Panc1 (cell line): ENCODE data around the gene TCF15. TPM values are rescaled to one million over a fixed set of nuclear protein-coding genes. Genes with fewer than 3 reads are reported as not detected.

Source experiments
- ATAC-seq: fragments of 200-7000 bp; cut with Tn5 transposase; 2 replicates; pipeline ENCODE4 v1.9.1; 2020; ENCODE audit warnings: mild to moderate bottlenecking, moderate library complexity
- BruUV-seq: library from RNA; stranded (reverse); fragments of 400-500 nt; replicated peaks from 2 replicates; lab custom pipeline; 2021; lab: Mats Ljungman, UMichigan
- CTCF ChIA-PET: fragments of 300-600 bp; sonication (Branson Sonifier 250); formaldehyde crosslinking; loops from one replicate; lab custom pipeline; 2022; ENCODE audit warnings: antibody characterized with exemption; lab: Charles Lee
- POLR2A ChIA-PET: fragments of 300-600 bp; sonication (Branson Sonifier 250); formaldehyde crosslinking; loops from one replicate; lab custom pipeline; 2022; ENCODE audit warnings: antibody characterized with exemption; lab: Charles Lee
- DNase-seq: peaks from one replicate; pipeline ENCODE4 v3.0.0-alpha.2; 2010; ENCODE audit warnings: low read depth, low spot score
- H3K27ac ChIP-seq: 2 replicates; pipeline ENCODE4 v1.5.1; 2011; ENCODE audit warnings: mild to moderate bottlenecking, low read length, inconsistent platforms
- H3K27me3 ChIP-seq: fragments of 200-500 bp; sonication (Bioruptor generic); 2 replicates; pipeline ENCODE4 v1.6.0; 2014; ENCODE audit warnings: low read length, inconsistent platforms; ENCODE audit not compliant: control insufficient read depth, insufficient read depth
- H3K36me3 ChIP-seq: fragments of 200-500 bp; sonication (Bioruptor generic); 2 replicates; pipeline ENCODE4 v1.5.1; 2014; ENCODE audit warnings: inconsistent platforms, mild to moderate bottlenecking, low read length, moderate library complexity; ENCODE audit not compliant: control insufficient read depth, insufficient read depth
- H3K4me1 ChIP-seq: 2 replicates; pipeline ENCODE4 v1.5.1; 2011; ENCODE audit warnings: inconsistent platforms, mild to moderate bottlenecking, low read length, moderate library complexity; ENCODE audit not compliant: control insufficient read depth, insufficient read depth
- H3K4me3 ChIP-seq, 2 experiments: 2 replicates each; pipeline ENCODE4 v1.5.1; 2011 to 2012; ENCODE audit warnings: low read depth in 2 of 2, low read length in 2 of 2, mild to moderate bottlenecking in 2 of 2, inconsistent platforms in 1 of 2, moderate library complexity in 1 of 2
- H3K9me3 ChIP-seq: fragments of 200-500 bp; sonication (Bioruptor generic); 2 replicates; pipeline ENCODE4 v1.5.1; 2014; ENCODE audit warnings: low read depth, mild to moderate bottlenecking, inconsistent platforms, low read length, moderate library complexity; ENCODE audit not compliant: control insufficient read depth, insufficient read depth
- POLR2AphosphoS5 ChIP-seq: IDR thresholded peaks from 2 replicates; pipeline ENCODE4 v1.6.1; 2012; ENCODE audit warnings: mild to moderate bottlenecking, low read depth, low read length, moderate library complexity
- SIN3A ChIP-seq: IDR thresholded peaks from 2 replicates; pipeline ENCODE4 v1.6.1; 2012; ENCODE audit warnings: low read depth, mild to moderate bottlenecking, low read length, moderate library complexity, borderline replicate concordance; ENCODE audit not compliant: insufficient read depth
- TCF7L2 ChIP-seq: IDR thresholded peaks from 2 replicates; pipeline ENCODE4 v1.6.1; 2011; ENCODE audit warnings: mild to moderate bottlenecking, low read depth, low read length, inconsistent platforms
- in situ Hi-C: cut with HindIII; loops from 2 replicates; pipeline ENCODE4 v1.10.0; 2016; ENCODE audit warnings: low sequenced_read_pairs, low pct_unique_long_range_greater_than_20kb
- intact Hi-C: fragments of 100-400 bp; cut with micrococcal nuclease; formaldehyde crosslinking; loops from one replicate; pipeline ENCODE4 v1.10.0; 2022; ENCODE audit not compliant: unreplicated experiment
- total RNA-seq: library from RNA; stranded (reverse); gene quantifications from one replicate; pipeline ENCODE4 v1.2.1, GENCODE V29; 2021; ENCODE audit not compliant: unreplicated experiment
- TF ChIP-seq, protein P1 (sequence below), 2 experiments: IDR thresholded peaks; 2 replicates each; pipeline ENCODE4 v1.6.1; 2011 to 2012; ENCODE audit warnings: low read depth in 2 of 2, control low read depth in 1 of 2, low read length in 1 of 2, mild to moderate bottlenecking in 1 of 2, moderate library complexity in 1 of 2; ENCODE audit not compliant: insufficient read depth in 1 of 2
- TF ChIP-seq, protein P2 (sequence below): fragments of 450-650 bp; IDR thresholded peaks from 2 replicates; pipeline ENCODE4 v1.5.1; 2017; ENCODE audit warnings: mild to moderate bottlenecking

Gene TCF15
- total RNA-seq, 1 experiment from 2014 or later: not detected

DNA sequence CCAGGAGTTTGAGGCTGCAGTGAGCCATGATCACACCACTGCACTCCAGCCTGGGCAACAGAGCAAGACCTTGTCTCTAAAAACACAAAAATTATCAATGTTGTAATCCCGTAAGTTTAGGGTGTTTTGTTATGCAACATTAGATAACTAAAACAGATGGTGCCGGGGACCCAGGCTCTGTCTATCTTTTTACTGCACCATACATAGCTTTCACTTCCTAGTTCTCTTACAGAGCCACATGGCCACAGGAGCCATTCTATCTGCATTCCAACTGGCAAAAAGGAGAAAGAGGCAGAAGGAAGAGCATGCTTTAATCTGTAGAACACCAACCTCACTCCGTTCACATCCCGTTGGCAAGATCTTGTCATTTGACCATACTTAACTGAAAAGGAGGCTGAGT lies 5.4 kb upstream of the TCF15 start:
- no TSS peak for BruUV-seq
- CTCF ChIA-PET: no interaction called here
- 0 out of 2 replicates have a peak, but pooled peaks cover 3% of the 10 kb centered on the region for H3K27me3 ChIP-seq
- no peaks in the 10 kb centered on the region for H3K9me3 ChIP-seq
- intact Hi-C loops (no loop called here), in situ Hi-C loops (no loop called here)
- ATAC-seq (no peak), DNase-seq (no peak)
- no peaks in the 10 kb centered on the region for H3K36me3 ChIP-seq
- H3K4me1 ChIP-seq: no peaks in the 10 kb centered on the region
- POLR2A ChIA-PET: no interaction called here
- TF ChIP-seq, protein P1, sequence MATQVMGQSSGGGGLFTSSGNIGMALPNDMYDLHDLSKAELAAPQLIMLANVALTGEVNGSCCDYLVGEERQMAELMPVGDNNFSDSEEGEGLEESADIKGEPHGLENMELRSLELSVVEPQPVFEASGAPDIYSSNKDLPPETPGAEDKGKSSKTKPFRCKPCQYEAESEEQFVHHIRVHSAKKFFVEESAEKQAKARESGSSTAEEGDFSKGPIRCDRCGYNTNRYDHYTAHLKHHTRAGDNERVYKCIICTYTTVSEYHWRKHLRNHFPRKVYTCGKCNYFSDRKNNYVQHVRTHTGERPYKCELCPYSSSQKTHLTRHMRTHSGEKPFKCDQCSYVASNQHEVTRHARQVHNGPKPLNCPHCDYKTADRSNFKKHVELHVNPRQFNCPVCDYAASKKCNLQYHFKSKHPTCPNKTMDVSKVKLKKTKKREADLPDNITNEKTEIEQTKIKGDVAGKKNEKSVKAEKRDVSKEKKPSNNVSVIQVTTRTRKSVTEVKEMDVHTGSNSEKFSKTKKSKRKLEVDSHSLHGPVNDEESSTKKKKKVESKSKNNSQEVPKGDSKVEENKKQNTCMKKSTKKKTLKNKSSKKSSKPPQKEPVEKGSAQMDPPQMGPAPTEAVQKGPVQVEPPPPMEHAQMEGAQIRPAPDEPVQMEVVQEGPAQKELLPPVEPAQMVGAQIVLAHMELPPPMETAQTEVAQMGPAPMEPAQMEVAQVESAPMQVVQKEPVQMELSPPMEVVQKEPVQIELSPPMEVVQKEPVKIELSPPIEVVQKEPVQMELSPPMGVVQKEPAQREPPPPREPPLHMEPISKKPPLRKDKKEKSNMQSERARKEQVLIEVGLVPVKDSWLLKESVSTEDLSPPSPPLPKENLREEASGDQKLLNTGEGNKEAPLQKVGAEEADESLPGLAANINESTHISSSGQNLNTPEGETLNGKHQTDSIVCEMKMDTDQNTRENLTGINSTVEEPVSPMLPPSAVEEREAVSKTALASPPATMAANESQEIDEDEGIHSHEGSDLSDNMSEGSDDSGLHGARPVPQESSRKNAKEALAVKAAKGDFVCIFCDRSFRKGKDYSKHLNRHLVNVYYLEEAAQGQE (IDR thresholded peaks at IDR 0.05; ENCODE audit: insufficient read depth in 1 of 2, low read depth in 2 of 2, low read length in 1 of 2): no peak
- TF ChIP-seq SIN3A (no peak), TCF7L2 (no peak), POLR2AphosphoS5 (no peak)
- TF ChIP-seq, protein P2, sequence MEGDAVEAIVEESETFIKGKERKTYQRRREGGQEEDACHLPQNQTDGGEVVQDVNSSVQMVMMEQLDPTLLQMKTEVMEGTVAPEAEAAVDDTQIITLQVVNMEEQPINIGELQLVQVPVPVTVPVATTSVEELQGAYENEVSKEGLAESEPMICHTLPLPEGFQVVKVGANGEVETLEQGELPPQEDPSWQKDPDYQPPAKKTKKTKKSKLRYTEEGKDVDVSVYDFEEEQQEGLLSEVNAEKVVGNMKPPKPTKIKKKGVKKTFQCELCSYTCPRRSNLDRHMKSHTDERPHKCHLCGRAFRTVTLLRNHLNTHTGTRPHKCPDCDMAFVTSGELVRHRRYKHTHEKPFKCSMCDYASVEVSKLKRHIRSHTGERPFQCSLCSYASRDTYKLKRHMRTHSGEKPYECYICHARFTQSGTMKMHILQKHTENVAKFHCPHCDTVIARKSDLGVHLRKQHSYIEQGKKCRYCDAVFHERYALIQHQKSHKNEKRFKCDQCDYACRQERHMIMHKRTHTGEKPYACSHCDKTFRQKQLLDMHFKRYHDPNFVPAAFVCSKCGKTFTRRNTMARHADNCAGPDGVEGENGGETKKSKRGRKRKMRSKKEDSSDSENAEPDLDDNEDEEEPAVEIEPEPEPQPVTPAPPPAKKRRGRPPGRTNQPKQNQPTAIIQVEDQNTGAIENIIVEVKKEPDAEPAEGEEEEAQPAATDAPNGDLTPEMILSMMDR: no peak
- no peak overlapping the region for H3K4me3 ChIP-seq
- H3K27ac ChIP-seq: no peak overlapping the region

DNA sequence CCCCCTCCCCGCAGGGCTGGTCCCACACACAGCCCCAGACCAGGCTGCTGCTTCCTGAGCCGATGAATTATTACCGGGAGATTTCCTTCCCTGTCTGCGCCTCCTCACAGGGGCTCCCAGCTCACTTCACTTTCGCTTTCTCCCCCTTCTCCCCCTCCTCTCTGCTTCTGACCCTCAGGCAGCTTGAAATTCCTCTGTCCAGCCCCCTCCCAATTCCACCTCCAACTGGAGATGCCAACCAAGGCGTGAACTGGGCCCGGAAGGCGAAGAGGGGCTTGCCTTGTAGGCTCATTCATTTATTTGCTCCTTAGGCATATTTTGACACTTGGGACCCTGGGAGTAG lies 1.7 kb upstream of the TCF15 start:
- ChIA-PET CTCF (no interaction called here), POLR2A (interaction anchor here (0.5 kb wide), 1 partner anchor 38 kb away, joined by 7 read pairs; no protein-coding TSS in a partner anchor)
- Histone ChIP-seq H3K9me3 (no peaks in the 10 kb centered on the region), H3K36me3 (no peaks in the 10 kb centered on the region), H3K4me3 (no peak overlapping the region), H3K27ac (no peak overlapping the region), H3K27me3 (no peaks in the 10 kb centered on the region), H3K4me1 (no peaks in the 10 kb centered on the region)
- TF ChIP-seq POLR2AphosphoS5 (no peak), TCF7L2 (no peak), SIN3A (no peak)
- TF ChIP-seq, protein P2: no peak
- TF ChIP-seq, protein P1 (IDR thresholded peaks at IDR 0.05; ENCODE audit: insufficient read depth in 1 of 2, low read depth in 2 of 2, low read length in 1 of 2): no peak
- no TSS peak for BruUV-seq
- no peak for DNase-seq
- in situ Hi-C loops: no loop called here
- no peak for ATAC-seq
- intact Hi-C loops: no loop called here
